Mesothelial cell of epicardium (in vitro differentiated cells): Measurements from ENCODE around the gene IER5. TPM values are rescaled to one million over a fixed set of nuclear protein-coding genes. Genes with fewer than 3 reads are reported as not detected.
A peak's percentile ranks its signal among the peaks of the same experiment; 100 is the strongest.

Source experiments
- DNase-seq, 2 experiments: peaks; one replicate each; pipeline ENCODE4 v3.0.0; 2021; ENCODE audit warnings: low spot score in 2 of 2; ENCODE audit not compliant: unreplicated experiment in 2 of 2
- H3K27ac Mint-ChIP-seq: 2 replicates; pipeline ENCODE4 v1.8.0; 2021; ENCODE audit warnings: mixed read lengths
- H3K27me3 Mint-ChIP-seq: 2 replicates; pipeline ENCODE4 v1.8.0; 2021; ENCODE audit warnings: low read depth, mixed read lengths
- H3K36me3 Mint-ChIP-seq: 2 replicates; pipeline ENCODE4 v1.8.0; 2021; ENCODE audit warnings: mixed read lengths
- H3K4me1 Mint-ChIP-seq: 2 replicates; pipeline ENCODE4 v1.8.0; 2021; ENCODE audit warnings: mixed read lengths
- H3K4me3 Mint-ChIP-seq: 2 replicates; pipeline ENCODE4 v1.8.0; 2021; ENCODE audit warnings: mild to moderate bottlenecking, moderate library complexity, mixed read lengths
- H3K9me3 Mint-ChIP-seq: 2 replicates; pipeline ENCODE4 v1.8.0; 2021; ENCODE audit warnings: mixed read lengths
- CTCF ChIP-seq: fragments of 200-600 bp; sonication (generic); IDR thresholded peaks from one replicate; pipeline ENCODE4 v1.5.0; 2021; ENCODE audit warnings: antibody characterized with exemption; ENCODE audit not compliant: unreplicated experiment
- total RNA-seq: library from RNA; stranded (reverse); gene quantifications from 3 replicates; pipeline ENCODE4 v1.2.1, GENCODE V29; 2021

The IER5 gene
- total RNA-seq, 1 donor from 2014 or later = 14.1 TPM

DNA sequence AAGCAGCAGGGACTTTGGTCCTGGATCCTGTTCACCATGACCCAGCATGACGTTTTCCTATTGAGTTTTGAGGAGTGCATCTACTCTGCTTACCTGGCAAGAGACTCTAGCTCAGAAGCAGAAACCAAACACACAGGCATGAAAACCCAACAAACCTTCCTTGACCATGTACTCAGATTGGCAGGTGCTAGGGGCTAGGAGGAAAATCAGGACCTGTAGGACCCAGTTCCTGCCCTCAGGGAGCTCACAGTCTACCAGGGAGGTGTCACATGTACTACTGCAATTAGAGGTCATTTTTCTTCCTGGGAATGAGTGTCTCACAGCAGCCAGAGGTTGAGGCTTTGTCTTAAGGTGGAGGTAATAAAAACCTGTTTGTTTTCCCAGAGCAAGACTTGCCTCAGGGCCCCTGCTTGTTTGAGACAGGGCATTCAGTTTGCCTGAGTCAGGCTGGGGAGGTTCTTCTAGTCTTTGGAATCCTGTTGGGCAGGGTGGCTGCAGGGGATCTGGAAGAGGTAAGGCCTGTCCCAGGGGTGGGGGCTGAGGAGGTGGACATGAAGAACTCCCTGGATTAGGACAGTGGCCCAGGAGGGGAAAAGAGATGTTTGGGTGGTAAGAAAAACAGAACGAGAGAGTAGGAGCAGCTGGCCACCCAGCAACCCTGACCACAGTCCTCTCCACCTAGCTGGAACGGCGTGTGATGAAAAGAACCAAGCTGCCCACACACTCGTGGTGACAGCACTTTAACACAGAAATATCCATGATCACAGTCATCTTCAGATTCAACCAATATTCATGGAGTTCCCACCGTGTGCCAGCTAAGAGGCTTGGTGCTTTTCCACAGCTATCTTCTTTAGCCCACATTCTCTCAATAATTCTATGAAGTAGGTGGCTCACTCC, 30.8 kb downstream of the IER5 start:
- Mint-ChIP-seq H3K36me3 (no peaks in the 10 kb centered on the region), H3K27ac (peak overlapping the region; percentile 83), H3K27me3 (no peaks in the 10 kb centered on the region), H3K9me3 (no peaks in the 10 kb centered on the region), H3K4me1 (peaks cover 26% of the 10 kb centered on the region), H3K4me3 (no peak overlapping the region)
- TF ChIP-seq CTCF = no peak
- no peak for DNase-seq

- no peak for DNase-seq
- H3K4me1 Mint-ChIP-seq = peaks cover 26% of the 10 kb centered on the region
- no peak overlapping the region for H3K27ac Mint-ChIP-seq
- no peaks in the 10 kb centered on the region for H3K27me3 Mint-ChIP-seq
- no peaks in the 10 kb centered on the region for H3K36me3 Mint-ChIP-seq
- H3K4me3 Mint-ChIP-seq = no peak overlapping the region
- H3K9me3 Mint-ChIP-seq = no peaks in the 10 kb centered on the region
- no peak for TF ChIP-seq CTCF
Observed at GRCh38 chr1:181120924-181121323, 32.4 kb downstream of the IER5 start.

DNA sequence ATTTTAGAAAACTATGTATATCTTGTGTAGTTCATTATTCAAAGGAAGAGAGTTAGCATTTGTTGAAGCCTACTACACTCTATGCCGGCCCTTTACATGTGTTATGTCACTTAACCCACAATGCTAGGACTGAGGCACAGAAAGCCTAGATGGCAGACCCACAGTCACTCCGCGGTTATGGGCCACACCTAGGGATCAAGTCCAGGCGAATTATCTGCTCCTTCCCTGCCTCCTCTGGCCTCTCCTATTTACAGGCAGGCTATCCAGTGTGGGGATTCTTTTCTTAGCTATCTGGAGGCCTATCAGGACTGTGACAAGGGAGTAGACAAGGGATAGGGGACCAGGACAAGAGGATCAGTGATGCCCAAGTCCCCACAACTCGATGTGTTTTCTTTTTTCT, 33.0 kb downstream of the IER5 start:
- no peak for TF ChIP-seq CTCF
- Mint-ChIP-seq H3K36me3 (no peaks in the 10 kb centered on the region), H3K9me3 (no peaks in the 10 kb centered on the region), H3K27ac (no peak overlapping the region), H3K4me1 (peaks cover 26% of the 10 kb centered on the region), H3K27me3 (no peaks in the 10 kb centered on the region), H3K4me3 (no peak overlapping the region)
- no peak for DNase-seq

GRCh38 chr1:181122222-181122621, 33.7 kb downstream of the IER5 start:
- Mint-ChIP-seq H3K27ac (no peak overlapping the region), H3K27me3 (no peaks in the 10 kb centered on the region), H3K4me3 (no peak overlapping the region), H3K4me1 (peaks cover 29% of the 10 kb centered on the region), H3K36me3 (no peaks in the 10 kb centered on the region), H3K9me3 (no peaks in the 10 kb centered on the region)
- no peak for TF ChIP-seq CTCF
- no peak for DNase-seq

DNA sequence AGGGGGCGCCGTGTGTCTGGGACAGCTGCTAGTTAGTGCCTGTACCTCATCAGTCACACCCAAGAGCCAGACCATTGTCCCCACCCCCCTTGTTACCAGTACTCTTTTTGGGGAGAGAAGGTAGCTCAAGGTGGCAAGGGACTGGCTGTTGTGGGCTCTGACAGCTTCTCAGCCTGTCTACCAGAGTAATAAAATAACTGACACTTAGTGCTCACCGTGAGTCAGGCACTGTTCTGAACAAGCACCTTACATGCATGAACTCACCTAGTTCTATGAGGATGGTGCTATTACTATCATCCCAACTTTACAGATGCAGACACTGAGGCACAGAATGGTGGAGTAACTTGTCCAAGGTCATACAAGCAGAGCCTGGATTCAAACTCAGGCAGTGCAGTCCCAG, 34.7 kb downstream of the IER5 start:
- Mint-ChIP-seq H3K27me3 (no peaks in the 10 kb centered on the region), H3K9me3 (no peaks in the 10 kb centered on the region), H3K4me1 (peaks cover 23% of the 10 kb centered on the region), H3K36me3 (no peaks in the 10 kb centered on the region), H3K4me3 (no peak overlapping the region), H3K27ac (no peak overlapping the region)
- no peak for TF ChIP-seq CTCF
- DNase-seq = no peak
